Articular chondrocyte of knee joint (primary cell): ENCODE data around the gene TGFB3. TPM values are rescaled to one million over a fixed set of nuclear protein-coding genes. Genes with fewer than 3 reads are reported as not detected.

Experiments used
- total RNA-seq: library from RNA; depleted of rRNA; stranded (reverse); fragments of >200 nt; gene quantifications from 2 replicates; pipeline ENCODE4 v1.2.3, GENCODE V29; 2012

TGFB3 gene
- total RNA-seq = 39.5 and 41.4 TPM in 2 replicates

GRCh38 chr14:75981426-75982265, at the start of gene TGFB3:
Gene TGFB3, minus strand, starts transcription at chr14:75981995. Its CDS starts 1,102 bp downstream, at chr14:75980893.

GRCh38 chr14:75985618-75986438, 4.0 kb upstream of the TGFB3 start, which contains the start of gene IFT43:
Gene IFT43, plus strand, starts transcription at chr14:75985763. Its CDS starts 24 bp downstream, at chr14:75985787.

Other genes starting within 250 kb of the TGFB3 start
- gene IFT43, start 3.8 kb upstream of the TGFB3 start, total RNA-seq = 25.9 and 28.5 TPM in 2 replicates
- 50.8 and 58.9 TPM in 2 replicates for gene GPATCH2L, start 169.9 kb upstream of the TGFB3 start, total RNA-seq